HG03066 (cell line): ENCODE data around the gene TREH.

Experiments used
- ATAC-seq: cut with Tn5 transposase; IDR thresholded peaks from one replicate; pipeline ENCODE4 v1.9.1; 2021; ENCODE audit warnings: low read depth; ENCODE audit not compliant: unreplicated experiment

TREH gene

DNA sequence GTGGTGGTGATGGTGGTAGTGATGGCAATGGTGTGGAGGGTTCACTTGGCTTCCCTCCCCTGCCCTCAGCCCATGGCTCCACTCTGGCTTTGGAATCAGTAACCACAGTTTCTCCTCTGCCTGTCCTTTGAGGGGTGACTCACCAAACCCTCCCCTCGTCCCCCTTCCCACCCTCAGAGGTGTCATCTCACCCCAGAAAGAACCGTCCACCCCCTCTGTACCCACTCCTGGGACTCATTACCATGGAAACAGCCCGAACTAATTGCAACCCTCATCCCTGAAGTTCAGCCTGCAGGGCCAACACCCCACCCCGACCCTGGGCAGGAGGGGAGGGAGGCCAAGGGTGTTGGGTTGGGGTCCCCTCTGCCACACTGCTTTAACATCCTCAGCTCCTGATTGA, 45.5 kb downstream of the TREH start:
- no peak for ATAC-seq

DNA sequence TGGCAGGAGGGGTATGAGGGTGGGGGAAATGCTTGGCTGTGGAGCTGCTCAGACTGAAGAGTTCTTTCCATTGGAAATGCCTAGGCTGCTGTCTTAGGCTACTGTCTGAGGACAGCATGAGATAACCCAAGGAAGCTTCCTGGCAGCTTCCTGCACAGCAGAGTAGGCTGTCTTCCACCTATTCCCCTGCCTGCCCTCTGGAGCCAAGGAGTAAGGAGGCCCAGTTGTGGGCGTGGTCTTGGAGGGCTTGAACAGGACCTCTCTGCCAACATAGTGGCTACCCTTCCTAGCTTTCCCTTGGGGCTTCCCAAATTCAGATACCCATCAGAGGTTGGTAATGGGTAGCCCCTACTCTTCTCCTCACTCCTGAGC, 46.1 kb downstream of the TREH start:
- ATAC-seq = no peak

DNA sequence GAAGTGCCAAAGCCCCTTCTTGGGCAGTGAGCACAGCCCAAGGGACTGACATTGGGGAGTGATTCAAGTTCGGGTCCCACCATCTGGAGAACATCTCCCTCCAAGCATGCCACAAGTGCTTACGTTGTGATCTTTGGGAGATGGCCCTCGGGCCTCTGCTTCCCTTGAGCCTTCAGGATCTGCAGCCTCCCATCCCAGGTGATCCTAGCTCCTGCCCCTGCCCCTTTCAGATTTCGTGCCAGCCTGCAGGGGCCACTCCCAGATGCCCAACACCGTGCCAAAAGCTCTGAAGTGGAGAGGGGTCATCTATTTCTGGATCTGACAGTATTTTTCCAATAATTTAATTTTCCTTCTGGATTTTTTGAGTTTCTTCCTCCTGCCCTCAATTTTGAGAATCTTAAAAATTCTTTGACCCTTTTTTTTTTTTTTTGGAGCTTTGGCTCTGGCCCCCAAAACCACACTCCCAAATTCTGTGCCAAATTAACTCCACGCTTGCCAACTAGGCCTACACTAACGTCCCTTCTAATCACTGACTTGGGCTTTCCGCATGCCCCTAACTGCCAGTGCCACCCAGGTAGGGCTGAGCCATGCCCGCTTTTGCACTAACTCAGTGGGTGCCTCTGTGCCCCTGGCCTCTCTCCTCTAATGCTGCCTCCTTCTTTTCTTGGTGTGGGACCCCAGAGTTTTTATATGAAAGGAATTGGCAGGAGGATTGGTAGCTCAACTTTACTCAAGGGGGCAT, 46.7 kb downstream of the TREH start:
- ATAC-seq = no peak

DNA sequence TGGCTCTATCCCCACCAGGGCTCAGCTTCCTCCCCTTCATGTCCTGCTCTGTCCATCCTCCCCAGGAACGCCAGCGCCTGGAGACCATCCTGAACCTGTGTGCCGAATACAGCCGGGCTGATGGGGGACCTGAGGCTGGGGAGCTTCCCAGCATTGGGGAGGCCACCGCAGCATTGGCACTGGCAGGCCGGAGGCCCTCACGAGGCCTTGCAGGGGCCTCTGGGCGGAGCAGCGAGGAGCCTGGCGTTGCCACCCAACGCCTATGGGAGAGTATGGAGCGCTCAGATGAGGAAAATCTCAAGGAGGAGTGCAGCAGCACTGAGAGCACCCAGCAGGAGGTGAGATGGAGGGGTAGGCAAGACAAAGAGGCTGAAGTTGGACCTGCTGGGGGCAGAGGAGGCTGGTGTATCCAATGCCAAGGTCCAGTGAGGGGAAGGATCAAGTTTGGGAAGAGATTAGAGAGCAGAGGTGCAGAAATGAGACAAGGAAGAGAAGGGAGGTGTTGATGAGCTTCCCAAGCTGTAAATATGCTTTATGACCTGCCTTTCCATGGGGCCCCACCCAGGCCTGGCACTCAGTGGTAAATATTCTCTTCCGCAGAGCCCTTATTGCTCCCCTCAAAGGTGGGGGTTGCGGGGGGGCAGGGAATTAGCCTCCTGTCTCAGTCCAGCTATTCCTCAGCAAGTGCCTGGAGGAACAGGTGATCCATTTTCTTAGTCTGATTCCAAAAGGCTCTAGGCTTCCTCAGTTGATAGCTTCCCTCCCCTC, 48.1 kb downstream of the TREH start:
- ATAC-seq = no peak

DNA sequence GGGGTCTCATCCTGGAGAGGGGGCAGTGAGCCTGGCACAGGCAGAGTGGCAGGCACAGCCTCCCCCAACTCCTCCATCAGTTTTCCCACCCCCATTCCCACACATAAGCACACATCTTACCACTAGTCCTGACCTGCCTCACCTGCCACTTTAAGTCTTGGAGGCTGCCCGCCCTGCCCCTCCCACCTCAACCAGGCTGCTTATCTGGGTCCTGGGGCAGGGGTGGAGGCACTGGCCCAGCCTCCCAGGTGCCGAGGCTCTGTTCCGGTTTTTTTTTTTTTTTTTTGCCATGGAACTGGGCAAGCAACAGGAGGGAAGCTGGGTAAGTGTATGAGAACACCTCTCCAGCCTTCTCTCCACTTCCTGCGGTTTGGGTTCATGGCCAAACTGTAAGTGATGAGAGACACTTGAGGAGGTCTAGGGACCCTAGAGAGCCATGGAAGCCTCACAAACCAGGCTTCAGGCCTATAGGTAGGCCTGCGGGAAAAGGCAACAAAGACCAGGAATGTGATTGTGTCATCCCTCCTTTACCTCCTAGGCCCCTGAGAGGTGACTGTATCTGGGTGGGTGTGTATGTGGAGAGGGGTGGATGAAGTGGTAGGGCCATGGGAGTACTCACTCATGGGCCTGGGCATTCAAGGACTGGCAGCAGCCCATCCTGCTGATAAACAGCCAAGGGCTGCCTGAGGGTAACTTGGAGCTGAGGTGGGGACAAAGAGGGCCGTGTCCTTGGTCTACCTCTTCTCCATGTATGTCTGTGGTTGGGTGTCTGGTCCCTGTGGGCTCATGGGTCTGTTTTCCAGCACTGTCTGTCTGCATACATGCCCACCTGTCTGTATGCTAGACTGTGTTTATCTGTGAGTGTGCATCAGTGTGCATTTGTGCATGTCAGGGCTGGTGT, 49.4 kb downstream of the TREH start:
- ATAC-seq = no peak

DNA sequence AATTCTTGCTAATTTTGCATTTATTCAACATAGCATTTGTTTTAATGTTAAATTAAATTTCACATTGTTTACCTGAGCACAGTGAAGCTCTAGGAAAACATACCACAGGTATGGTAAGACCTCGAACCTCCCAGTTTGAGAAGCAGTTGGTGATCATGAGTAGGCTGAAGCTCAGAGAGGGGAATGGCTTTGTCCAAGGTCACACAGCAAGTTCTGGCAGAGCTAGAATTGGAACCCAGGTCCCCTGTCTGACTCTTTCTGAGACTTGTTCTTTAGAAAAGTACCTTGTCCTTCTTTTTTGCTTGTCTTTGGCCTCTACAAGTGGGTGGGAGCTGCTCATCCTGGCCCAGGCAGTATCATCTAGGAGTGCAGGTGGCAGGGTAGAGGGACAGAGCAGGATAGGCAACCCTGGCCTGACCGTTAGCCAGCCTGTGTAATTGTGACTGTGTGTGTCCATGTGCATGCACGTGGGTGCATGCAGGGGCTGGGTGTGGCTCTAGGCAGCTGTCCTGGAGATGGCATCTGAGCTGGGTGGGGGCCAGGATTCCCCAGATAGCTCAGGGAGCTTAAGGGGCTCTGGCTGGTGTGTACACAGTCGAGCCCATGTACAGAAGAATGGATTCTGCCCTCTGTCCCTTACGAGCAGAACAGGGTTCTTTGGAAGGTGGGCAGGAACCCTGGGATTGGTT, 50.4 kb downstream of the TREH start:
- no peak for ATAC-seq

DNA sequence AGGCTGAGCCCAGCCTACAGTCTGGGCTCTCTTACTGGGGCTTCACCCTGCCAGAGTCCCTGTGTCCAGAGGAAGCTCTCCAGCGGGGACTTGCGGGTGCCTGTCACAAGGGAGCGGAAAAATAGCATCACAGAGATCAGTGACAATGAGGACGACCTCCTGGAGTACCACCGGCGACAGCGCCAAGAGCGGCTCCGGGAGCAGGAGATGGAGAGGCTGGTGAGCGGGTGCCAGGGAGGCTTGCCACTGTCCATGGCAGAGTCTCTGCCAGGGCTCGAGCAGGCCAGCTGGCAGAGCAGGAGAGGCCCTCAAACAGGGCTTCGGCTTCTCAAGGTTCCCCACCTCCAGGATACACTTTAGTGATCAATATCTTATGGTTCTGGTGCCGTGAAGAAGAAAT, 51.0 kb downstream of the TREH start:
- ATAC-seq = no peak

DNA sequence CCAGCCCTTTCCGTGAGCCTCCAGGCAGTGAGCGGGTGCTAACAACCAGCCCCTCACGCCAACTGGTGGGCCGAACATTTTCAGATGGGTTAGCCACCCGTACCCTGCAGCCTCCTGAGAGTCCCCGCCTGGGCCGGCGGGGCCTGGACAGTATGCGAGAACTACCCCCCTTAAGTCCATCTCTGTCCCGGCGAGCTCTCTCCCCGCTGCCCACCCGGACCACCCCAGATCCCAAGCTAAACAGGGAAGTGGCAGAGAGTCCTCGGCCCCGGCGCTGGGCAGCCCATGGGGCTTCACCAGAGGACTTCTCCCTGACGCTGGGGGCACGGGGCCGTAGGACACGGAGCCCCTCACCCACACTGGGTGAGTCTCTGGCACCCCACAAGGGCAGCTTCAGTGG, 51.4 kb downstream of the TREH start:
- no peak for ATAC-seq

DNA sequence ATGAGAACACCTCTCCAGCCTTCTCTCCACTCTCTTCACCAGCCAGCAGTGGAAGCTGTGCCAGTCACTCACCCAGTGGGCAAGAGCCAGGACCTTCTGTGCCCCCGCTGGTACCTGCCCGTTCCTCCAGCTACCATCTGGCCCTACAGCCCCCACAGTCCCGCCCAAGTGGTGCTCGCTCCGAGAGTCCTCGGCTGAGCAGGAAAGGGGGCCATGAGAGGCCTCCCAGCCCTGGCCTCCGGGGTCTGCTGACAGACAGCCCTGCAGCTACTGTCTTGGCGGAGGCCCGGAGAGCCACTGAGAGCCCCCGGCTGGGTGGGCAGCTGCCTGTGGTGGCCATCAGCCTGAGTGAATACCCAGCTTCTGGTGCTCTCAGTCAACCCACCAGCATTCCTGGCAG, 51.9 kb downstream of the TREH start:
- no peak for ATAC-seq

DNA sequence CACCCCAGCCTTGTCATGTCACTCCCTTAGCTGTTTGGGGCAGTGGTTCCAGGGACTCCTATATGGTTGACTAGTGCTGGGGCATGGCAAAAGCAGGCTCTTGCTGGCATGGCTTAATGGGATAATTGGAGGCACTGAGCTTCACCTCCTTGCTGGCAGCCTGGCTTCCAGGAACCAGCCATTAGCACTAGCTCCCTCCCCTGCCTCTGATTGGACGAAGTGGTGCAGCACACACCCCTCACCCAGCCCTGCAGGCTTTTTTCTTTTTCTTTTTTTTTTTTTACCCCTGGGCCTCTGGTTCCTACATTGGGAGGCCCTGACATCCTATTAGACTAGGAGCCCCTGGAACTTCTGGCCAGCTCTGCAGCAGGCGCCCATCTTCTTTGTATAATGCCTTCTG, 53.5 kb downstream of the TREH start:
- no peak for ATAC-seq

DNA sequence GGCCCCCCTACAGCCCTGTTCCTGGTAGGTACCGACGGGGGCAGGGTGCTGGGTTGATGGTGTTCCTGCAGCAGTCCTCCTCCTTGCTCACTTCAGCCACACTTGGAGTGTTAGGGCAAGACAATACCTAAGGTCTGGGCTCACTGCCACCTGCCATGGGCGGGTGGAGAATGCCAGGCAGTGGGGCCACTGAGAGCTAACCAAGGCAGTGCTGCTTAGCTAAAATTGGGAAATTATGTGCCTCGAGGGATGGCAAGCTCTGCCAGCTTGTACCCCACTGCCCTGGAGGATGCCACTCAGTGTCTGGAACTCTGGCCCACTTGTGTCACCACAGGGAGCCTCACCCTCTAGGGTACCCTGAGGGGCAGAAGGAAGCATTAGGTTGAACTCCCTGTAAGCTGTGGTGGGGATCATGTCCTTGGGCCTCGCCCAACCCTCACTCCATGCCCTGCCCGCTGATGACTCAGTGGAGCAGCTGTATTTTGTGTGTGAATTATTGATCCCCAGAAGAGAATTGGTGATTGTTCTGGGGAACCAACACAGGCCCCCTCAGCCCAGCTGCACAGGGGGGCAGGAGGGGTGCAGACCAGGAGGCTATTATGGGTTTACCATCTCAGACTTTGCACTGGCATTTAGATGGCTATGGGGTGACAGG, 54.3 kb downstream of the TREH start:
- no peak for ATAC-seq

DNA sequence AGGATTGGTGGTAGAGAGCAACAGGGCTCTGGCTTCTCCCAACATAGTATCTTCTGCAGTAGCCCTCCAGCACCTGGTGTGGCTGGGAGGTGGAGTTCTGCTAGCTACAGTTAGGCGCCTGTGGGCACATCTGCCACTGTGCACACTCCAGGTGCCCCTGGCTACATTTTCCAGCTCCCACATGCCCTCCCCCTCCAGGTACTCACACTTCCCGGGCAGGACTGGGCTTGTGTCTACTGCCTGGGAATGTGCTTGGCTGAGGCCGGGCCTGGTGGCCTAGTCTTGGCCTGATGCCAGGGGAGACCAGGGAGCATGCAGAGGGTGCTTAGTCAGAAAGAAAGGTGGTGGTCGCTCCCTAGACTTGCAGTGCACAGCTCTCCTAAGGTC, 56.2 kb downstream of the TREH start:
- no peak for ATAC-seq

DNA sequence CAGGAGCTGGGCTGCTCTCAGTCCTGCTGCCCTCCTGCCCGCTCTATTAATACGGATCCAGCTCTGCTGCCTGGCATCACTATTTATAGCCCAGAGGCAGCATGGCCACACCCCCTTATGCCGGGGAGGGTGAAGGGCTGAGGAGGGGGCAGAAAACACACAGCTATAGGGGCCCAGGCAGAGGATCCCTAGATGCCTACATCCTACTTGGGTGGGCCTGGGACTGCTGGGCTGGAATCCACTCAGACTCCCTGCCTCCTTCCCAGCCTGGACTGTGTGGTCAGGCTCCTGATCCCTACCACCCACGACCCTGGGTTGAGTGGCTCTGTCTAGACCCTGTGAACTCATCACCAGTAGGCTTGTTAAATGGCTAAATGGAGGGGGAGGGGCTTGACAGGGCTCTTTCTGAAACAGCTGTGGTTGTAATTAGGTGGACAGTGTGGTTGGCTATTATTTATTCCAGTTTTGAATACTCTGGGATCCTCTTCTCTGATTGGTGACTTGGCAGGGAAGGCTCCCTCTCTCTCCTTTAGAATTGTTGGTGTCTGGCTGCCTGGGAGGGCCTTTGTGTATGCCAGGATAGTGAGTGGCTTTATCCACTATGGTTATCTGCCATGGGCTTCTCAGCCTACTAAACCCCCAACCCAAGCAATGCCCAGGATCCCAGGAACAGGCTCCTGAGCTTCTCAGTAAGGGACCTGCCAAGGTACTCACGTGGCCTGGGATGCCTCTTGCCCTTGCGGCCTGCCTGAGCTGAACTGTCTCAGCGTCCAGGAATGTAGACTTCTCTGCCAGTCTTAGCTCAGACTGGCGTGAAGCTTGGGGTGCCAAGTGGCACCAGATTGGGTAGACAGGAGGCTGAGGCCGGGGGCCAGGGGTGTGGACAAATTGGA, 56.8 kb downstream of the TREH start:
- ATAC-seq = no peak

DNA sequence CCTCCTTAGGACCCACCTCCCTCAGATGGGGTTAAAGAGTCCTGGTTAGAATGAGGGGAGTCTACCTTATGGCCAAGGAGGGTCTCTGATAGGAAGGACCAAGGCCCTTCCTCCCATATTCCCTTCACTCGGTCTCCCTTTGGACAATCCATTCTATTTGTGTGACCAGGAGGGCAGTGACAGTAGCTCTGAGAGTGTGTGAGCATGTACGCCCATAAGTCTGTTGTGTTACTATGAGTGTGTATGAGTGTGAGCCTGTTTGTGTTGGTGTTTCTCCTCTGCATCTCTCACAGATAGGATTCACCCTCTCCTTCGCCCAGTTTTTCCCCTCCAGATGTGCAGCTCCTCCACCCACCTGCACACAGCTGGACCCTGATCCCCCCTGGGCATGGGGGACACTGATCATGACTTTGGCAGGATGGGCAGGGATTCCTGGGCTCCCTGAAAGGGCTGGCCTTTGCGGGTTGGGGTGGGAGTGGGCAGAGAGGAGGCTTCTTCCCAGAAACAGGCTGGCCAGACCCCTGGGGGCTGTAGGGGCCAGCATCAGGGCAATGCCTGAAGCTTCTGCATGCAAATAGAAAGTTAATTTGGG, 57.6 kb downstream of the TREH start:
- no peak for ATAC-seq

DNA sequence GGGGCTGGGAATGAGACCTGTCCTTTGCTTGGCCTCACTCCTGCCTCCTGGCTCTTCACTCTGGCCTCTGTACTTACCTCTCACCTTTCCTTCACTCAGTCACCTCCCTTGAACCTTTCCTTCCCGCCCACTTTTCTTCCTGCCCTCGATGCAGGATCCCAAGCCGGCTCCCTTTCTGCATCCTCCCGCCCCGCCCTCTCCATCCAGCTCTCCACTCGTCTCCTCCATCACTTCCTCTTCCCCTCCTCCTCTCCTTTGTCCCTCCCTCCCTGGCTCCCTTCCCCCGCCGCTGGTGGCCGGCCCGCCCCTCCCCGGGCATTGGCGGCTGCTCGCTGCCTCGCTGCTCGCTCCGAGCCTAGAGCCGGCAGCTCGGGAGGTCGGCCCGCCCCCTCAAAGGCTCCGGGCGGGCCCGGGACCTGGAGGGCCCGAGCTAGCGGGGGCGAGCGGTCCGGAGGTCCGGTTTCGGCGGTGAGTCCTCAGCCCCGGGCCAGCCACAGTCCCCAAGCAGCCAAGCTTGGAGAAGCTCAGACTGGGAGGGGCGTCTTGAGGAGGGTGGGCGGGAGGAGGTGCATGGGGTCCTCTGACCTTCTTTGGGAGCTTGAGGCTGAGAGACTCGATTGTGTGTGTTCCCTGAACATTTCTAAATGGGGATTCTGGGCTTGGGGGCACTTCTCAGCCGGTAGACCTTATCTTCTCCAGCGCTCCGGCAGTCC, 58.2 kb downstream of the TREH start:
- no peak for ATAC-seq

DNA sequence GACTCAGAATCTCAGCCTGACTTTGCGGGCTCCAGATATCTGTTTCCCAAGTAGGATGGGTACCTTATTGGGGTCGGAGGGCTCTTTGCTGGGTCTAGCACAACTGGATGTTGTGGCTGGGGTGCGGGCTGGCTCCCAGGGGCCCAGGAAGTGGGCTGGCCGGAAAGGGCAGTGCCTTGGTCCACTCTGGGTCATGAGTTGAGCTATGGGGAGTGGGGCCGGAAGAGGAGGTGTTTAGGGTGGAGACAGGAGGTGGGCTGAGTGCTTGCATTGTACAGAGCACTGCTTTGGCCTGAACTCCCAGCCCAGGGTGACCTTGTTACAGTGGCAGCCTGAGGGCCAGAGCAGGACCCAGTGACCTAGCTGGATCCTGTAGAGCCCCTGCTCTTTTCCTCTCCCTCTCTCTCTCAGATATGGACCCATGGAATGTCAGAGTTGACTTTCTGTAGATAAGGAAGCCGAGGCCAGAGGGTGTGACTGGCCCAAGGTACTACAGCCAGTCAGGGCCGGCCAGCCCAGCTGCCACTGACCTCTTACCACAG, 58.9 kb downstream of the TREH start:
- ATAC-seq = no peak

DNA sequence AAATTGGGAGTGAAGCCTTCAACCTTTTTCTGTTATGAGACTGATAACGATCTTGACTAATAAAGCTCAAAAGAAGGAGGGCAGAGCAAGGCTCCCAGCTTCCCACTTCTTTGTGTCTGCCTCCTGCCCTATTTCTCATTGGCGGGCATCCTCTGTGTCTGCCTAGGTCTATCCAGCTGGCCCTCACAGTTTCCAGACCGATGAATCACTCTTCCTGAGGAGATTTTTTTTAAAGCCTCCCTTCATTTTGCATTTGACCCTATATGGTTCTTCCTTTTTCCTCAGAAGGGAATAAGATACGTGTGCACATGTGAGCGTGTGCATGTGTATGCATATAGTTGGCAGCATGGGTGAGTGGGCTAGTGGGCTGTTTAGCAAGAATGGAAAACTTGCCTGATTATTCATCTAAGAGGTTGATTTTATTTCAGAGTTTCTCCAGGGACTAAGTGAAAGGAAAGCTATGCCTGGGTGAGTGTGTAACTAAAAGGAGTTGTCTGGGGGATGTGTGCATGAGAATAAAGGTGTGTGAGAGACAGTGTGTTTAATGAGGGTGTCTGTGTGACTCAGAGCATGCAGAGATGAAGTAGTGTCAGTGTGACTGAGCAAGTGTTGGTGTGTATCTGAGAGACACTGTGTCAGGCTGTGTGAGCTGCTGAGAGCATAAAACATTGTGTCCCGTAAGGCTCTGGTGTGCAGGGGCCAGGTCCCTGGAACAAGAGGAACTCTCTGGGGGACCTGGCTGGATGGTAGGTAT, 59.8 kb downstream of the TREH start:
- no peak for ATAC-seq
